ENCODE measurements around the gene ELAVL3. TPM values are rescaled to one million over a fixed set of nuclear protein-coding genes. Genes with fewer than 3 reads are reported as not detected.

ELAVL3 gene
- total and polyA plus RNA-seq, 2 of the 8 experiments (the other 6 are each of a cell fraction or from before 2014, with no cell fraction given) = 0.80 to 1.0 TPM

GRCh38 chr19:11446652-11447301, 34.1 kb downstream of the ELAVL3 start:
- 84% methylated on average over 14 of the region's 23 CpGs; no CpG with 5 or more reads in 1 of the 2 experiments for WGBS, 2 experiments (ENCODE audit: extremely low coverage in 1 of 2, insufficient coverage in 1 of 2, insufficient read length in 1 of 2, insufficient replicate concordance in 2 of 2, low coverage in 1 of 2, low lambda C conversion rate in 2 of 2, missing lambda C conversion rate in 1 of 2)
- CTCF ChIA-PET (ENCODE audit: partially characterized antibody) = interaction anchor here (0.6 to 13.0 kb wide), 20 partner anchors 8 to 288 kb away, joined by 3 to 192 read pairs (median 4); partner anchors contain the start of genes EPOR, ODAD3, PRKCSH and SWSAP1
- no peak for FAIRE-seq
- TF ChIP-seq TAF7 (optimal IDR thresholded peaks at IDR 0.05; ENCODE audit: borderline replicate concordance, low read depth, low read length) = no peak
- no peak for TF ChIP-seq SRF (IDR thresholded peaks at IDR 0.05; ENCODE audit: low read depth, low read length)
- no peak for TF ChIP-seq HDAC6 (IDR thresholded peaks at IDR 0.05; ENCODE audit: low read depth, low read length)
- TF ChIP-seq, protein P1, sequence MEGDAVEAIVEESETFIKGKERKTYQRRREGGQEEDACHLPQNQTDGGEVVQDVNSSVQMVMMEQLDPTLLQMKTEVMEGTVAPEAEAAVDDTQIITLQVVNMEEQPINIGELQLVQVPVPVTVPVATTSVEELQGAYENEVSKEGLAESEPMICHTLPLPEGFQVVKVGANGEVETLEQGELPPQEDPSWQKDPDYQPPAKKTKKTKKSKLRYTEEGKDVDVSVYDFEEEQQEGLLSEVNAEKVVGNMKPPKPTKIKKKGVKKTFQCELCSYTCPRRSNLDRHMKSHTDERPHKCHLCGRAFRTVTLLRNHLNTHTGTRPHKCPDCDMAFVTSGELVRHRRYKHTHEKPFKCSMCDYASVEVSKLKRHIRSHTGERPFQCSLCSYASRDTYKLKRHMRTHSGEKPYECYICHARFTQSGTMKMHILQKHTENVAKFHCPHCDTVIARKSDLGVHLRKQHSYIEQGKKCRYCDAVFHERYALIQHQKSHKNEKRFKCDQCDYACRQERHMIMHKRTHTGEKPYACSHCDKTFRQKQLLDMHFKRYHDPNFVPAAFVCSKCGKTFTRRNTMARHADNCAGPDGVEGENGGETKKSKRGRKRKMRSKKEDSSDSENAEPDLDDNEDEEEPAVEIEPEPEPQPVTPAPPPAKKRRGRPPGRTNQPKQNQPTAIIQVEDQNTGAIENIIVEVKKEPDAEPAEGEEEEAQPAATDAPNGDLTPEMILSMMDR (IDR thresholded peaks at IDR 0.05; ENCODE audit: control extremely low read depth in 1 of 3, insufficient read depth in 1 of 3, low read depth in 1 of 3, low read length in 3 of 3) = peak; percentile 91 to 99 (median 91)
- TF ChIP-seq, protein P2, sequence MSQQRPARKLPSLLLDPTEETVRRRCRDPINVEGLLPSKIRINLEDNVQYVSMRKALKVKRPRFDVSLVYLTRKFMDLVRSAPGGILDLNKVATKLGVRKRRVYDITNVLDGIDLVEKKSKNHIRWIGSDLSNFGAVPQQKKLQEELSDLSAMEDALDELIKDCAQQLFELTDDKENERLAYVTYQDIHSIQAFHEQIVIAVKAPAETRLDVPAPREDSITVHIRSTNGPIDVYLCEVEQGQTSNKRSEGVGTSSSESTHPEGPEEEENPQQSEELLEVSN (IDR thresholded peaks at IDR 0.05) = no peak
- TF ChIP-seq FOSL1 (IDR thresholded peaks at IDR 0.05; ENCODE audit: insufficient read depth, low read depth, low read length) = no peak
- no peak for TF ChIP-seq SIRT6 (IDR thresholded peaks at IDR 0.05; ENCODE audit: low read length)
- no peak for TF ChIP-seq SAP30 (IDR thresholded peaks at IDR 0.05; ENCODE audit: insufficient read depth, insufficient replicate concordance, low read length)
- TF ChIP-seq RFX5 (IDR thresholded peaks at IDR 0.05; ENCODE audit: borderline replicate concordance, low read depth, low read length) = no peak

More at GRCh38 chr19:11446652-11447301, 34.1 kb downstream of the ELAVL3 start:
- no peak overlapping the region for H2AFZ ChIP-seq (ENCODE audit: low read length)
- H3K4me1 ChIP-seq (replicated peaks in 1 of 4; ENCODE audit: control insufficient read depth in 3 of 4, insufficient read depth in 4 of 4, low read length in 3 of 4) = peaks cover under 1 to 4% (median 2%) of the 10 kb centered on the region in 4 experiments; a peak in 6 of 7 replicates
- H3K79me2 ChIP-seq (ENCODE audit: control insufficient read depth in 1 of 2, insufficient read depth in 2 of 2, low read length in 2 of 2) = no peaks in the 10 kb centered on the region
- no peak overlapping the region for H4K5ac ChIP-seq (ENCODE audit: insufficient read length, low read depth, low read length)
- no peaks in the 10 kb centered on the region for H3K27me3 ChIP-seq (replicated peaks in 1 of 4; ENCODE audit: control insufficient read depth in 3 of 4, extremely low read depth in 1 of 4, insufficient read depth in 3 of 4, low read length in 3 of 4)
- POLR2A ChIA-PET (ENCODE audit: partially characterized antibody) = interaction anchor here (1.3 to 1.8 kb wide), 5 partner anchors 11 to 72 kb away, joined by 3 to 9 read pairs (median 8); partner anchors contain the start of genes ODAD3, PRKCSH and SWSAP1
- H2BK20ac ChIP-seq (ENCODE audit: low read length) = no peak overlapping the region; the same call in 1 of the 2 replicates
- H4K91ac ChIP-seq (replicated peaks; ENCODE audit: insufficient read length, low read length) = no peak overlapping the region
- H2BK120ac ChIP-seq (replicated peaks; ENCODE audit: low read depth, low read length) = no peak overlapping the region
- peak in 1 of 2 experiments; percentile 95 for DNase-seq (ENCODE audit: low read depth in 1 of 2, low spot score in 2 of 2)
- H2BK15ac ChIP-seq (ENCODE audit: low read length) = no peak overlapping the region
- H3K27ac ChIP-seq (ENCODE audit: low read depth, low read length) = no peak overlapping the region
- H3K23ac ChIP-seq (ENCODE audit: insufficient read length) = no peak overlapping the region
- H3K4ac ChIP-seq (replicated peaks; ENCODE audit: insufficient read length, low read depth, low read length) = no peak overlapping the region
- no peak overlapping the region for H3K18ac ChIP-seq (ENCODE audit: extremely low read depth, low read length)
- H2AK5ac ChIP-seq (ENCODE audit: low read depth, low read length) = no peak overlapping the region
- no peak overlapping the region for H3K56ac ChIP-seq (replicated peaks; ENCODE audit: insufficient read length, low read depth, low read length)
- no peak overlapping the region for H3K9ac ChIP-seq (replicated peaks in 1 of 4; ENCODE audit: extremely low read depth in 1 of 4, low read depth in 3 of 4, low read length in 3 of 4)
- no peak overlapping the region for H3K4me2 ChIP-seq (ENCODE audit: insufficient read depth in 1 of 2, low read depth in 2 of 2, low read length in 2 of 2)
- no peak overlapping the region for H2BK5ac ChIP-seq (ENCODE audit: low read depth, low read length)
- H3K79me1 ChIP-seq (ENCODE audit: low read depth, low read length) = no peaks in the 10 kb centered on the region
- H4K8ac ChIP-seq (ENCODE audit: extremely low read depth, insufficient read depth, low read length) = peak overlapping the region; percentile 35; the same call in 1 of the 2 replicates
- no peaks in the 10 kb centered on the region for H3K9me3 ChIP-seq (ENCODE audit: insufficient read depth in 2 of 2, low read depth in 1 of 2, low read length in 1 of 2)
- H3K14ac ChIP-seq (ENCODE audit: insufficient read length) = no peak overlapping the region
- H3K23me2 ChIP-seq (ENCODE audit: low read depth, low read length) = no peaks in the 10 kb centered on the region
- no peak overlapping the region for H2BK12ac ChIP-seq (ENCODE audit: low read depth, low read length)
- peaks cover 7 to 20% of the 10 kb centered on the region in 2 experiments for H4K20me1 ChIP-seq (replicated peaks in 1 of 2; ENCODE audit: control insufficient read depth in 1 of 2, insufficient read depth in 2 of 2, low read length in 2 of 2)
- no peak overlapping the region for H3K4me3 ChIP-seq (ENCODE audit: extremely low read depth in 1 of 4, insufficient read depth in 2 of 4, low read depth in 3 of 4, low read length in 4 of 4)
- H3K36me3 ChIP-seq (ENCODE audit: control insufficient read depth in 2 of 4, insufficient read depth in 4 of 4, low read length in 3 of 4) = peaks cover 19 to 55% (median 43%) of the 10 kb centered on the region in 4 experiments
